CD14-positive monocyte (primary cell): ENCODE data around the gene DCP1B. TPM values are rescaled to one million over a fixed set of nuclear protein-coding genes. Genes with fewer than 3 reads are reported as not detected.

ENCODE experiments used
- DNase-seq, 3 donors: peaks; one replicate each; pipeline ENCODE4 v3.0.0-alpha.2; 2011 to 2022
- H2AFZ ChIP-seq: 2 replicates; pipeline ENCODE4 v1.6.0; 2012; ENCODE audit warnings: mild to moderate bottlenecking, low read depth, low read length, inconsistent platforms; ENCODE audit not compliant: insufficient read depth, poor library complexity, severe bottlenecking
- H3K27ac ChIP-seq, 2 donors: 1 replicate in 1 of 2; 2 replicates in 1 of 2; pipeline ENCODE4 v1.5.1; 2012 to 2013; ENCODE audit warnings: low read length in 2 of 2, control low read depth in 1 of 2, inconsistent platforms in 1 of 2, low read depth in 1 of 2, mild to moderate bottlenecking in 1 of 2
- H3K27me3 ChIP-seq, 2 donors: one replicate each; pipeline versions ENCODE4 v1.6.0 to v1.6.1; 2011 to 2013; ENCODE audit warnings: low read length in 2 of 2; ENCODE audit not compliant: control insufficient read depth in 2 of 2, insufficient read depth in 2 of 2
- H3K36me3 ChIP-seq, 2 donors: replicated peaks in 1 of 2; 1 replicate in 1 of 2; 2 replicates in 1 of 2; pipeline versions ENCODE4 v1.5.1 to v1.6.1; 2012 to 2013; ENCODE audit warnings: low read length in 2 of 2, control low read depth in 1 of 2, inconsistent platforms in 1 of 2, mild to moderate bottlenecking in 1 of 2; ENCODE audit not compliant: insufficient read depth in 2 of 2, control insufficient read depth in 1 of 2
- H3K4me1 ChIP-seq, 2 donors: 1 replicate in 1 of 2; 2 replicates in 1 of 2; pipeline versions ENCODE4 v1.5.1 to v1.6.1; 2012 to 2013; ENCODE audit warnings: low read length in 2 of 2, control low read depth in 1 of 2, inconsistent platforms in 1 of 2, mild to moderate bottlenecking in 1 of 2, moderate library complexity in 1 of 2; ENCODE audit not compliant: insufficient read depth in 2 of 2, control insufficient read depth in 1 of 2
- H3K4me2 ChIP-seq: replicated peaks from 2 replicates; pipeline ENCODE3; 2012; ENCODE audit warnings: low read length, moderate library complexity, mild to moderate bottlenecking; ENCODE audit not compliant: poor library complexity, severe bottlenecking; ENCODE audit errors: extremely low read depth
- H3K4me3 ChIP-seq, 3 experiments: fragments of 200-600 bp in 1 of 3; sonication (generic) in 1 of 3; replicated peaks in 1 of 3; 1 replicate in 2 of 3; 2 replicates in 1 of 3; pipeline ENCODE4 v1.5.1; 2011 to 2013; ENCODE audit warnings: low read length in 3 of 3, mild to moderate bottlenecking in 3 of 3, control low read depth in 2 of 3, low read depth in 2 of 3, inconsistent platforms in 1 of 3, moderate library complexity in 1 of 3
- H3K79me2 ChIP-seq: 2 replicates; pipeline ENCODE4 v1.6.0; 2012; ENCODE audit warnings: mild to moderate bottlenecking, control low read depth, inconsistent platforms, low read length, moderate library complexity; ENCODE audit not compliant: insufficient read depth
- H3K9ac ChIP-seq: 2 replicates; pipeline ENCODE4 v1.6.0; 2017; ENCODE audit warnings: low read length, mild to moderate bottlenecking; ENCODE audit not compliant: insufficient read depth, poor library complexity, severe bottlenecking
- H3K9me3 ChIP-seq, 2 donors: replicated peaks in 1 of 2; 1 replicate in 1 of 2; 2 replicates in 1 of 2; pipeline versions ENCODE4 v1.5.1 to v1.6.1; 2012 to 2013; ENCODE audit warnings: low read length in 2 of 2, control low read depth in 1 of 2; ENCODE audit not compliant: control insufficient read depth in 1 of 2, insufficient read depth in 1 of 2
- H4K20me1 ChIP-seq: 2 replicates; pipeline ENCODE4 v1.6.0; 2012; ENCODE audit warnings: mild to moderate bottlenecking, low read length, control low read depth, moderate library complexity; ENCODE audit not compliant: insufficient read depth
- H3K27ac Mint-ChIP-seq, 7 donors: one replicate each; pipeline ENCODE4 v1.8.0; 2020; ENCODE audit warnings: mild to moderate bottlenecking in 7 of 7, mixed read lengths in 7 of 7, moderate library complexity in 6 of 7, inconsistent platforms in 2 of 7
- H3K27me3 Mint-ChIP-seq, 3 donors: one replicate each; pipeline ENCODE4 v1.8.0; 2021 to 2022; ENCODE audit warnings: low read depth in 3 of 3, mild to moderate bottlenecking in 3 of 3, mixed read lengths in 3 of 3, moderate library complexity in 3 of 3, inconsistent platforms in 1 of 3
- H3K36me3 Mint-ChIP-seq, 2 donors: one replicate each; pipeline ENCODE4 v1.8.0; 2020; ENCODE audit warnings: mixed read lengths in 2 of 2, inconsistent platforms in 1 of 2, mild to moderate bottlenecking in 1 of 2
- H3K4me1 Mint-ChIP-seq: one replicate; pipeline ENCODE4 v1.8.0; 2020; ENCODE audit warnings: mild to moderate bottlenecking, mixed read lengths
- H3K4me3 Mint-ChIP-seq, 2 donors: one replicate each; pipeline ENCODE4 v1.8.0; 2020; ENCODE audit warnings: mild to moderate bottlenecking in 2 of 2, mixed read lengths in 2 of 2, moderate library complexity in 1 of 2
- H3K9me3 Mint-ChIP-seq, 7 donors: one replicate each; pipeline ENCODE4 v1.8.0; 2020 to 2022; ENCODE audit warnings: mixed read lengths in 7 of 7, mild to moderate bottlenecking in 6 of 7, moderate library complexity in 6 of 7, inconsistent platforms in 2 of 7
- CTCF ChIP-seq: fragments of 200-600 bp; IDR thresholded peaks from one replicate; pipeline ENCODE4 v1.8.0; 2022; ENCODE audit warnings: antibody characterized with exemption, mild to moderate bottlenecking
- WGBS: methylation state at CpG from one replicate; pipeline ENCODE4 v1.1.5; 2013; ENCODE audit warnings: missing lambda C conversion rate; ENCODE audit not compliant: insufficient coverage; 5-methylcytosine and 5-hydroxymethylcytosine counted together
- intact Hi-C, 2 donors: fragments of 100-400 bp; cut with micrococcal nuclease; formaldehyde crosslinking; loops; one replicate each; pipeline versions ENCODE4 v1.15.0 to v1.15.1; 2023
- polyA plus RNA-seq, 3 donors: library from polyadenylated mRNA; depleted of rRNA in 1 of 3; unstranded in 2 of 3; stranded (reverse) in 1 of 3; fragments of 300-500 nt in 2 of 3; fragments of >200 nt in 1 of 3; fragmentation: Illumina TruSeq in 2 of 3; gene quantifications; 1 replicate in 2 of 3; 2 replicates in 1 of 3; pipeline ENCODE4 v1.2.3, GENCODE V29; 2012 to 2021

Gene DCP1B
- polyA plus RNA-seq, 3 donors, result 3.6 to 5.1 (median 4.9) TPM

GRCh38 chr12:2035431-2036055 lies 31.3 kb upstream of the DCP1B start:
- H3K4me3 ChIP-seq, result peak overlapping the region in 1 of 3 experiments; percentile 73
- no peak for TF ChIP-seq CTCF
- Mint-ChIP-seq H3K27ac (no peak overlapping the region), H3K9me3 (peaks cover 0 to 2% (median 0%) of the 10 kb centered on the region in 7 donors), H3K27me3 (peaks cover 21 to 50% (median 33%) of the 10 kb centered on the region in 3 donors), H3K4me3 (peak overlapping the region; percentile 58 to 82), H3K36me3 (no peaks in the 10 kb centered on the region), H3K4me1 (peaks cover 14% of the 10 kb centered on the region)
- no peak for DNase-seq
- peaks cover 11 to 15% of the 10 kb centered on the region in 2 donors for H3K4me1 ChIP-seq
- H3K79me2 ChIP-seq, result no peaks in the 10 kb centered on the region
- peak overlapping the region; percentile 84 for H3K4me2 ChIP-seq
- peaks cover 13 to 23% of the 10 kb centered on the region in 2 donors for H3K27me3 ChIP-seq
- no peaks in the 10 kb centered on the region for H3K36me3 ChIP-seq
- intact Hi-C loops, result no loop called here
- 30% methylated on average over 9 of the region's 15 CpGs for WGBS
- no peaks in the 10 kb centered on the region for H3K9me3 ChIP-seq
- H3K27ac ChIP-seq, result no peak overlapping the region
- peak overlapping the region; percentile 81 for H2AFZ ChIP-seq
- no peaks in the 10 kb centered on the region for H4K20me1 ChIP-seq
- H3K9ac ChIP-seq, result peak overlapping the region; percentile 27

DNA sequence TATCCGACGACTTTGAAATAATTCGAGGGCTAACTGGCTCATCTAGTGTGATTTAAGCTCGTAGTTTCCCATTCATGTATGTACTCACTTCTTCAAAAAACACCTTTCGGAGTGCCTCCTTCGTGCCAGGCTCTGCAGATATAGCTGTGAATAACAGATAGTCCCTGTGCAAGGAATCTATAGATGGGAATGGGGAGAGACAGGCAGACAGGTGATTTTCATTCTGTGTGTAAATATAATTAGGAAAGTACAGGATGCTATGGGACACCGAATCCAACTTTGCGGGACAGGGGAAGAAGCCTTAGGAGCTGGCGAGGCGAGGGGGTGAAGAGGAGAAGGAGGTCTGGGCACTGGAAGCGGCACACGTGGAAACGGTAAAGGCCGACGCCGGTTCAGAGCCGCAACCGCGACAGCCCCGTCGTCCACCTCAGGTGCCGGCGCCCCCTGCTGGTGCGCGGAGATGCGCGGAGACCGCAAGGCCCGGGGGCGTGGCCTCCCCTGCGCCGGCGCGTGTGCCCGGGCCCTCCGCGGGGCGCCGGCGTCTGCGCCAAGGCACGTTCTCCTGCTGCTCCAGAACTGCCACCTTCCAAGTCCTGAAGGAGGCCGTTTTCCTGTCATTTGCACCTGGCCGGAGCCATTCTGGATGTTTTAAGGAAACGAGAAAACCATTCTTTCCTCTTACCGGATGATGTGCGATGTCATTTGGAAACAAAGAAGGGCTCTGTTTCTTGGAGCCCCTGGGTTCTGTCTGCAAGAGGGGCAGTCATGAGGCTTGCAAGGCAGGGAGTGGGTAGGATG lies 30.6 kb upstream of the DCP1B start:
- Histone ChIP-seq H4K20me1 (no peaks in the 10 kb centered on the region), H3K27me3 (peaks cover 13 to 23% of the 10 kb centered on the region in 2 donors), H3K27ac (no peak overlapping the region), H3K9ac (peak overlapping the region; percentile 27), H3K4me2 (peak overlapping the region; percentile 84), H3K4me3 (peak overlapping the region in 2 of 3 experiments; percentile 16 to 73), H3K9me3 (no peaks in the 10 kb centered on the region), H2AFZ (peak overlapping the region; percentile 81), H3K36me3 (no peaks in the 10 kb centered on the region), H3K4me1 (peaks cover 11 to 15% of the 10 kb centered on the region in 2 donors), H3K79me2 (no peaks in the 10 kb centered on the region)
- Mint-ChIP-seq H3K4me3 (peak overlapping the region; percentile 58 to 82), H3K4me1 (peaks cover 14% of the 10 kb centered on the region), H3K27me3 (peaks cover 21 to 48% (median 33%) of the 10 kb centered on the region in 3 donors), H3K36me3 (no peaks in the 10 kb centered on the region), H3K27ac (no peak overlapping the region), H3K9me3 (peaks cover 0 to 2% (median 0%) of the 10 kb centered on the region in 7 donors)
- intact Hi-C loops, result no loop called here
- DNase-seq, result peak; percentile 63 to 73 (median 63)
- under 1% methylated on average over 38 of the region's 47 CpGs for WGBS
- TF ChIP-seq CTCF, result peak; percentile 91
